ENCODE results near the gene SF1. TPM values are rescaled to one million over a fixed set of nuclear protein-coding genes. Genes with fewer than 3 reads are reported as not detected.

Gene SF1
- total and polyA plus RNA-seq, 11 donors = 59.2 to 349 (median 152) TPM

DNA sequence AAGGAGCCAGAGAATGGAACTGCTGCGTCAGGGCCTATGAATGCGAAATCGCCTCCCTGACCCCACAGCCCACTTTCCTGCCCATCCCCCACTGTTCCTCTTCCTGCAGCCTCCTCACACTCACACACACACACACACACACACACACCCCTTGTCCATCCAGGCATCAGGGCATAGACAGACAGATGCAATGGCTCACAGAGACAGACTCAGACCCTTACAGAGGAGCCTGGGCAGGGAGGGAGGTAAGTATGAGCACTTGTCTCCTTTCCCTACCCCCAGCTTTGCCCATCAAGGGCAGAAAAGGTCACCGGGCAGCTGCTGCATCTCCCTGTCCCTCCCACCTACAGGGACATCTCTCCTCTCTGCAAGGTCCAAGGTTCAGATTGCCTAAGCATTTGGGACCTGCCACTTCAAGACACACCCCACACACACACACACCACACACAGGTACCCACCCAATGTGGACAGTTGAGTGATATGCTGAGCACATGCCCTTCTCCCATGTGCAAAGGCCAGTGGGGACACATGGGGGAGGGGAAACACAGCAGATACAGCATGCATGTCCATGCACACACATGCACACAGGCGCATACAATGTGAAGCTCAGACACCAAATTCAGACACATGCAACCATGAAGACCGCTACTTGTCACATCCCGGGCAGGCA, 53.3 kb downstream of the SF1 start:
- Histone ChIP-seq H3K27ac (no peak overlapping the region), H3K27me3 (peaks cover 0 to 26% (median 11%) of the 10 kb centered on the region in 9 donors), H3K36me3 (peaks cover 0 to 11% (median 0%) of the 10 kb centered on the region in 9 donors), H3K4me3 (no peak overlapping the region), H3K4me1 (peaks cover 0 to 11% (median 2%) of the 10 kb centered on the region in 12 donors), H3K9me3 (no peaks in the 10 kb centered on the region)
- DNase-seq (no peak), ATAC-seq (no peak)
- TF ChIP-seq, protein P1, sequence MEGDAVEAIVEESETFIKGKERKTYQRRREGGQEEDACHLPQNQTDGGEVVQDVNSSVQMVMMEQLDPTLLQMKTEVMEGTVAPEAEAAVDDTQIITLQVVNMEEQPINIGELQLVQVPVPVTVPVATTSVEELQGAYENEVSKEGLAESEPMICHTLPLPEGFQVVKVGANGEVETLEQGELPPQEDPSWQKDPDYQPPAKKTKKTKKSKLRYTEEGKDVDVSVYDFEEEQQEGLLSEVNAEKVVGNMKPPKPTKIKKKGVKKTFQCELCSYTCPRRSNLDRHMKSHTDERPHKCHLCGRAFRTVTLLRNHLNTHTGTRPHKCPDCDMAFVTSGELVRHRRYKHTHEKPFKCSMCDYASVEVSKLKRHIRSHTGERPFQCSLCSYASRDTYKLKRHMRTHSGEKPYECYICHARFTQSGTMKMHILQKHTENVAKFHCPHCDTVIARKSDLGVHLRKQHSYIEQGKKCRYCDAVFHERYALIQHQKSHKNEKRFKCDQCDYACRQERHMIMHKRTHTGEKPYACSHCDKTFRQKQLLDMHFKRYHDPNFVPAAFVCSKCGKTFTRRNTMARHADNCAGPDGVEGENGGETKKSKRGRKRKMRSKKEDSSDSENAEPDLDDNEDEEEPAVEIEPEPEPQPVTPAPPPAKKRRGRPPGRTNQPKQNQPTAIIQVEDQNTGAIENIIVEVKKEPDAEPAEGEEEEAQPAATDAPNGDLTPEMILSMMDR (IDR thresholded peaks at IDR 0.05) = no peak
- TF ChIP-seq POLR2A (IDR thresholded peaks at IDR 0.05) = no peak
- intact Hi-C loops (cut with DNase I) = loop anchor here in 6 of 10 donors (5.0 to 10.0 kb wide), 5 partner anchors 38 to 280 kb away; no protein-coding TSS in a partner anchor
- WGBS, 4 donors = 77 to 84% (median 79%) methylated on average over 7 of the region's 7 CpGs

DNA sequence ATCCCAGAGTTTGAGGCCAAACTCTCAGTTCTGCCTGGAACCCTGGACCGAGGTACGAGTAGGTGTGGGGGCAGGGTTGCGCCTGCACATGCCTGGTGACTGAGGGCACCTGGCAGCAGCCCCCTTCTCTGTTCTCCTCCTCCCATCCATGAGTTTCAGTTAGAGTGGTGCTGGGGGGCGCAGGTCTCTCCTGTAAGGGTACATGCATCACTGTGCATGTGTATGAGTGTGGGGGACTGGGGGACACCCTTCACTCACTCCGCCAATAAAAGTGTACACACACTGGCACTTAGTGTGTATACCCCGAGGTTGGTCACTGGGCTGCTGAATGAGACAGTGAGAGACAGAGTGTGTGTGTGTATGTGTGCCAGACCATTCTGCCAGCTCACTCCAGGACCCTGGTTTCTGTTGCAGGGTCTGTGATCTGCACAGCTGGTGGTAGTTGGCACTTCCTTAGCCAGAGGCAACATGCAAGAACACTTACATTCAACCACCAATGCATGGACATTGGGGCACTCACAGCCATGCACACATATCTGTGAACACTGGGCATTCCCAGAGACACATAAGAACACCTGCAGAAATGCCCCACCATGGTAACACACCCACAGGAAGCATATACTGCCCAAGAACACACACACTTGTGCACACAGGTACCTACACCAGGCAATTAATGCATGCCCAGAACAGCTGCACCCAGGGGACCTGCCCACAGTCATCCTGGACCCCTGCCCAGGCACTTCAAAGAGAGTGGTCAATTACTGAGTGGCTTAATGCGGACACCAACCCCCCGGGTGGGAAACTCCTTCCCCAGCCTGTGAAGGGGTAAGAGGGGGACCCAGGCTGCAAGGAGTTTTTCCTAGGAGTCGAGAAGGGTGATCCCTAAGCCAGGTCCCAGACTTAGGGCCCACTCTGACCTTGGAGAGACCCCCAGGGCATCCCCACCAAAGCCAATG, 54.2 kb downstream of the SF1 start:
- H3K27me3 ChIP-seq = peaks cover 0 to 32% (median 14%) of the 10 kb centered on the region in 9 donors

GRCh38 chr11:64723117-64723906, 55.0 kb downstream of the SF1 start, which contains the start of gene NRXN2:
Gene NRXN2 (minus strand): TSS chr11:64723197. CDS start chr11:64713699, 9,498 bp downstream.
- H3K4me3 ChIP-seq = peak within 1 kb of the TSS; percentile 27 to 90 (median 84)
- WGBS, 4 donors = 2 to 4% (median 3%) methylated on average over 23 to 66 of the region's 66 CpGs
- H3K36me3 ChIP-seq = peaks cover 0 to 7% (median 0%) of the 10 kb centered on the region in 9 donors
- H3K9me3 ChIP-seq = no peaks in the 10 kb centered on the region
- intact Hi-C loops (cut with DNase I) = loop anchor here in 7 of 10 donors (1.0 to 10.0 kb wide), 7 partner anchors 35 to 279 kb away; no protein-coding TSS in a partner anchor
- ATAC-seq = peak; percentile 93 to 98 (median 97)
- H3K27me3 ChIP-seq = peaks cover 0 to 41% (median 20%) of the 10 kb centered on the region in 9 donors
- H3K4me1 ChIP-seq = peaks cover 0 to 9% (median 2%) of the 10 kb centered on the region in 12 donors
- DNase-seq = peak; percentile 85 to 93 (median 88)
- H3K27ac ChIP-seq = peak within 1 kb of the TSS in 7 of 12 donors; percentile 44 to 79 (median 69)
- TF ChIP-seq POLR2A (IDR thresholded peaks at IDR 0.05) = no peak
- TF ChIP-seq, protein P1 (IDR thresholded peaks at IDR 0.05) = peak; percentile 92 to 100 (median 97)

More for the DNA sequence above, 54.2 kb downstream of the SF1 start:
- Histone ChIP-seq H3K27ac (no peak overlapping the region), H3K4me1 (peaks cover 0 to 9% (median 2%) of the 10 kb centered on the region in 12 donors), H3K9me3 (no peaks in the 10 kb centered on the region), H3K36me3 (peaks cover 0 to 11% (median 0%) of the 10 kb centered on the region in 9 donors), H3K4me3 (peak overlapping the region in 2 of 12 donors; percentile 79 to 84)
- intact Hi-C loops (cut with DNase I) = loop anchor here in 7 of 10 donors (1.0 to 10.0 kb wide), 7 partner anchors 35 to 279 kb away; no protein-coding TSS in a partner anchor
- 66 to 68% (median 67%) methylated on average over 9 of the region's 9 CpGs for WGBS, 4 donors
- ATAC-seq = no peak
- TF ChIP-seq POLR2A (IDR thresholded peaks at IDR 0.05) = no peak
- TF ChIP-seq, protein P1 (IDR thresholded peaks at IDR 0.05) = no peak
- DNase-seq = no peak
